Activated CD8-positive, alpha-beta T cell treated with anti-CD3 and anti-CD28 coated beads for 36 hours (primary cell): ENCODE data around the gene MAP2. TPM values are rescaled to one million over a fixed set of nuclear protein-coding genes. Genes with fewer than 3 reads are reported as not detected.

Experiments
- ATAC-seq: fragments of 200-7000 bp; cut with Tn5 transposase; one replicate; pipeline ENCODE4 v1.10.0; 2021; ENCODE audit warnings: mild to moderate bottlenecking, moderate library complexity
- CTCF ChIA-PET: fragments of 350-600 bp; sonication (Branson Sonifier 250); formaldehyde crosslinking; loops from one replicate; lab custom pipeline; 2021; ENCODE audit warnings: antibody characterized with exemption; lab: Charles Lee
- POLR2A ChIA-PET: fragments of 350-600 bp; sonication (Branson Sonifier 250); formaldehyde crosslinking; loops from one replicate; lab custom pipeline; 2021; ENCODE audit warnings: antibody characterized with exemption; lab: Charles Lee
- DNase-seq: peaks from one replicate; pipeline ENCODE4 v3.0.0-alpha.2; 2020
- H3K27ac Mint-ChIP-seq: one replicate; pipeline ENCODE4 v1.8.0; 2021; ENCODE audit warnings: mild to moderate bottlenecking, mixed read lengths
- H3K27me3 Mint-ChIP-seq: one replicate; pipeline ENCODE4 v1.8.0; 2021; ENCODE audit warnings: mixed read lengths
- H3K36me3 Mint-ChIP-seq: one replicate; pipeline ENCODE4 v1.8.0; 2021; ENCODE audit warnings: low read depth, mixed read lengths
- H3K4me1 Mint-ChIP-seq: one replicate; pipeline ENCODE4 v1.8.0; 2021; ENCODE audit warnings: low read depth, mixed read lengths
- H3K4me3 Mint-ChIP-seq: one replicate; pipeline ENCODE4 v1.8.0; 2021; ENCODE audit warnings: mild to moderate bottlenecking, moderate library complexity, mixed read lengths
- H3K9me3 Mint-ChIP-seq: one replicate; pipeline ENCODE4 v1.8.0; 2021; ENCODE audit warnings: mixed read lengths
- CTCF ChIP-seq: fragments of 200-600 bp; IDR thresholded peaks from one replicate; pipeline ENCODE4 v1.8.0; 2022; ENCODE audit warnings: antibody characterized with exemption, mild to moderate bottlenecking
- intact Hi-C: fragments of 100-400 bp; cut with micrococcal nuclease; formaldehyde crosslinking; loops from one replicate; pipeline ENCODE4 v1.10.0; 2022
- total RNA-seq, 2 experiments: library from RNA; stranded (reverse); gene quantifications; one replicate each; pipeline ENCODE4 v1.2.3, GENCODE V29; 2021

The MAP2 gene
- total RNA-seq, 2 experiments from 2014 or later, result not detected

GRCh38 chr2:209451209-209451834 is 27.5 kb downstream of the MAP2 start:
- Mint-ChIP-seq H3K9me3 (no peaks in the 10 kb centered on the region), H3K4me1 (no peaks in the 10 kb centered on the region), H3K36me3 (no peaks in the 10 kb centered on the region), H3K27ac (no peak overlapping the region), H3K27me3 (no peaks in the 10 kb centered on the region), H3K4me3 (no peak overlapping the region)
- ChIA-PET CTCF (no interaction called here), POLR2A (no interaction called here)
- no peak for DNase-seq
- intact Hi-C loops, result no loop called here
- no peak for TF ChIP-seq CTCF
- no peak for ATAC-seq

GRCh38 chr2:209456489-209456888 is 32.6 kb downstream of the MAP2 start:
- no peaks in the 10 kb centered on the region for H3K27me3 Mint-ChIP-seq
- ChIA-PET POLR2A (no interaction called here), CTCF (no interaction called here)
- ATAC-seq (no peak), DNase-seq (no peak)
- no peaks in the 10 kb centered on the region for H3K9me3 Mint-ChIP-seq
- H3K36me3 Mint-ChIP-seq, result no peaks in the 10 kb centered on the region
- H3K4me1 Mint-ChIP-seq, result no peaks in the 10 kb centered on the region
- no peak for TF ChIP-seq CTCF
- no peak overlapping the region for H3K27ac Mint-ChIP-seq
- intact Hi-C loops, result no loop called here
- H3K4me3 Mint-ChIP-seq, result no peak overlapping the region

- CTCF ChIA-PET, result interaction anchor here (0.8 kb wide), 1 partner anchor 124 kb away, joined by 3 read pairs; no protein-coding TSS in a partner anchor
- intact Hi-C loops, result no loop called here
- no peak for TF ChIP-seq CTCF
- Mint-ChIP-seq H3K9me3 (no peaks in the 10 kb centered on the region), H3K4me1 (no peaks in the 10 kb centered on the region), H3K4me3 (no peak overlapping the region), H3K27me3 (no peaks in the 10 kb centered on the region), H3K36me3 (no peaks in the 10 kb centered on the region), H3K27ac (no peak overlapping the region)
- DNase-seq (no peak), ATAC-seq (no peak)
- POLR2A ChIA-PET, result no interaction called here
Observed at GRCh38 chr2:209458008-209458979, 34.4 kb downstream of the MAP2 start.

GRCh38 chr2:209459359-209459758 is 35.5 kb downstream of the MAP2 start:
- no peaks in the 10 kb centered on the region for H3K9me3 Mint-ChIP-seq
- no peak overlapping the region for H3K4me3 Mint-ChIP-seq
- ChIA-PET POLR2A (interaction anchor here (0.5 kb wide), 1 partner anchor 285 kb away, joined by 3 read pairs; no protein-coding TSS in a partner anchor), CTCF (interaction anchor here (0.8 kb wide), 1 partner anchor 125 kb away, joined by 3 read pairs; no protein-coding TSS in a partner anchor)
- H3K4me1 Mint-ChIP-seq, result no peaks in the 10 kb centered on the region
- no peaks in the 10 kb centered on the region for H3K36me3 Mint-ChIP-seq
- intact Hi-C loops, result no loop called here
- no peak overlapping the region for H3K27ac Mint-ChIP-seq
- ATAC-seq, result no peak
- no peak for DNase-seq
- no peaks in the 10 kb centered on the region for H3K27me3 Mint-ChIP-seq
- no peak for TF ChIP-seq CTCF
